ENCODE measurements around the gene SPEM2. TPM values are rescaled to one million over a fixed set of nuclear protein-coding genes. Genes with fewer than 3 reads are reported as not detected.
"Not testable (repeated sequence)": the region's sequence is repeated elsewhere in the genome, so short reads cannot be mapped to it uniquely, and the experiment has no call there.

SPEM2 gene
- total and polyA plus RNA-seq, 2 of the 4 experiments (the other 2 are of a cell fraction), result not detected

DNA sequence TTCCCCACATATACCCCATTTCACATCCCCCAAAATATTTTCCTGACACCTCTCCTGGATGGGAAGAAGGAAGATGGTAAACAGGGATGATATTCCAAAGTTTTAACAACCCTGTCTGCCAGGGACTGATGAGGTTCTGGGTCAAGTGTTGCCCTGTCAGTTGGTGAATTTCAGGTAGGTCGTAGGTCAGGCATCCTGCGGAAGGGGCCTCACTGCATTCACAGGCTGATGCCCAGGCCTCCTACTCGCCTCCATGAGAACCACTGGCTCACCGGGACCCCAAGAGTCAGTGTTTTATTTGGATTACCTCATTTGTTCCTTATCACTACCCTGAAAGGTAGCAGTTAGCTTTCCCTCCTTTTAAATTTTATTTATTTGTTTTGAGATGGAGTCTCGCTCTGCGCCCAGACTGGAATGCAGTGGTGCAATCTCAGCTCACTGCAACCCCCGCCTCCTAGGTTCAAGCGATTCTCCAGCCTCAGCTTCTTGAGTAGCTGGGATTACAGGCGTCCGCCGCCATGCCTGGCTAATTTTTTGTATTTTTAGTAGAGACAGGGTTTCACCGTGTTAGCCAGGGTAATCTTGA is 43.5 kb downstream of the SPEM2 start:
- Histone ChIP-seq H4K8ac (ENCODE audit: low read depth in 2 of 2, low read length in 2 of 2) (no peak overlapping the region), H3K4ac (ENCODE audit: low read depth, low read length) (no peak overlapping the region), H2BK15ac (ENCODE audit: low read depth, low read length) (no peak overlapping the region), H3K27ac (ENCODE audit: insufficient read depth, low read length) (no peak overlapping the region), H2AFZ (replicated peaks; ENCODE audit: low read length, poor library complexity) (no peak overlapping the region), H4K91ac (ENCODE audit: insufficient read depth, low read depth, low read length) (no peak overlapping the region), H3K56ac (ENCODE audit: extremely low read depth, insufficient read depth, low read length) (no peak overlapping the region), H3K36me3 (ENCODE audit: control insufficient read depth, insufficient read depth, low read length) (peaks cover 23% of the 10 kb centered on the region), H3K18ac (ENCODE audit: low read depth, low read length) (no peak overlapping the region), H2BK120ac (ENCODE audit: low read depth, low read length) (no peak overlapping the region), H3K14ac (replicated peaks; ENCODE audit: low read depth, low read length) (no peak overlapping the region), H3K27me3 (ENCODE audit: control insufficient read depth, insufficient read depth, low read length) (no peaks in the 10 kb centered on the region), H3K4me1 (ENCODE audit: control insufficient read depth, insufficient read depth, low read length) (peaks cover 12% of the 10 kb centered on the region; the same call in 1 of the 2 replicates), H4K20me1 (ENCODE audit: insufficient read depth, low read length) (peaks cover 76% of the 10 kb centered on the region), H3K79me1 (ENCODE audit: low read depth in 1 of 2, low read length in 2 of 2) (peaks cover 9 to 79% of the 10 kb centered on the region in 2 experiments), H2BK20ac (ENCODE audit: low read depth, low read length) (no peak overlapping the region), H2AK9ac (replicated peaks; ENCODE audit: low read depth, low read length, poor library complexity) (peak overlapping the region; percentile 52), H3K9me1 (ENCODE audit: insufficient read depth, low read length) (peaks cover 27% of the 10 kb centered on the region), H2AK5ac (ENCODE audit: low read depth, low read length) (no peak overlapping the region), H3K4me3 (ENCODE audit: insufficient read depth, low read depth, low read length) (no peak overlapping the region), H3K4me2 (ENCODE audit: low read depth, low read length) (no peak overlapping the region), H3K9ac (ENCODE audit: low read depth, low read length) (no peak overlapping the region), H3K9me3 (ENCODE audit: control insufficient read depth, insufficient read depth, low read length) (no peaks in the 10 kb centered on the region), H2BK5ac (ENCODE audit: low read depth, low read length, poor library complexity, severe bottlenecking) (no peak overlapping the region), H4K5ac (ENCODE audit: low read depth, low read length) (no peak overlapping the region), H3K23ac (ENCODE audit: low read depth, low read length) (0 out of 2 replicates have a peak overlapping the region, but pooled peaks have one; percentile 15)
- WGBS, 2 experiments (ENCODE audit: extremely low coverage in 2 of 2, insufficient read length in 1 of 2), result 33% methylated on average over 4 of the region's 12 CpGs; no CpG with 5 or more reads in 1 of the 2 experiments
- ChIA-PET CTCF (no interaction called here), POLR2A (ENCODE audit: unreplicated experiment) (interaction anchor here (0.5 kb wide), 1 partner anchor 28 kb away, joined by 8 read pairs; no protein-coding TSS in a partner anchor)
- intact Hi-C loops (cut with micrococcal nuclease), result no loop called here
- BruUV-seq (replicated peaks), result no TSS peak
- DNase-seq (no peak), ATAC-seq (ENCODE audit: low read depth) (peak; percentile 40)
- peak; percentile 38 for TF ChIP-seq CEBPB (IDR thresholded peaks at IDR 0.05; ENCODE audit: low read depth, low read length)
- TF ChIP-seq, protein P1, sequence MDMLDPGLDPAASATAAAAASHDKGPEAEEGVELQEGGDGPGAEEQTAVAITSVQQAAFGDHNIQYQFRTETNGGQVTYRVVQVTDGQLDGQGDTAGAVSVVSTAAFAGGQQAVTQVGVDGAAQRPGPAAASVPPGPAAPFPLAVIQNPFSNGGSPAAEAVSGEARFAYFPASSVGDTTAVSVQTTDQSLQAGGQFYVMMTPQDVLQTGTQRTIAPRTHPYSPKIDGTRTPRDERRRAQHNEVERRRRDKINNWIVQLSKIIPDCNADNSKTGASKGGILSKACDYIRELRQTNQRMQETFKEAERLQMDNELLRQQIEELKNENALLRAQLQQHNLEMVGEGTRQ (IDR thresholded peaks at IDR 0.05; ENCODE audit: low read depth, low read length), result no peak
- dilution Hi-C loops (cut with HindIII; ENCODE audit: low sequenced_read_pairs, unreplicated experiment), result no loop called here
- in situ Hi-C loops (cut with MboI; ENCODE audit: low sequenced_read_pairs), result no loop called here

DNA sequence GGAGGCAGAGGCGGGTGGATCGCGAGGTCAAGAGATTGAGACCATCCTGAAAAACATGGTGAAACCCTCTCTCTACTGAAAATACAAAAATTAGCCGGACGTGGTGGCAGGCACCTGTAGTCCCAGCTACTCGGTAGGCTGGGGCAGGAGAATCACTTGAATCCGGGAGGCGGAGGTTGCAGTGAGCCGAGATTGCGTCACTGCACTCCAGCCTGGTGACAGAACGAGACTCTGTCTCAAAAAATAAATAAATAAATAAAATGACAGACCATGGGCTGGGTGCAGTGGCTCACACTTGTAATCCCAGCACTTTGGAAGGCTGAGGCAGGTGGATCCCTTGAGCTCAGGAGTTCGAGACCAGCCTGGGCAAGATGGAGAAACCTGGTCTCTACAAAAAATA is 44.4 kb downstream of the SPEM2 start:
- in situ Hi-C loops (cut with MboI; ENCODE audit: low sequenced_read_pairs); H2BK15ac ChIP-seq (ENCODE audit: low read depth, low read length); H3K27me3 ChIP-seq (ENCODE audit: control insufficient read depth, insufficient read depth, low read length); H2AK9ac ChIP-seq (replicated peaks; ENCODE audit: low read depth, low read length, poor library complexity); ATAC-seq (ENCODE audit: low read depth); H3K4me2 ChIP-seq (ENCODE audit: low read depth, low read length); BruUV-seq (replicated peaks); H4K91ac ChIP-seq (ENCODE audit: insufficient read depth, low read depth, low read length); H3K23ac ChIP-seq (ENCODE audit: low read depth, low read length); H2AFZ ChIP-seq (replicated peaks; ENCODE audit: low read length, poor library complexity); H4K8ac ChIP-seq (ENCODE audit: low read depth in 2 of 2, low read length in 2 of 2); intact Hi-C loops (cut with micrococcal nuclease); H3K14ac ChIP-seq (replicated peaks; ENCODE audit: low read depth, low read length); H2BK20ac ChIP-seq (ENCODE audit: low read depth, low read length); H3K9me3 ChIP-seq (ENCODE audit: control insufficient read depth, insufficient read depth, low read length); H3K18ac ChIP-seq (ENCODE audit: low read depth, low read length); H2BK120ac ChIP-seq (ENCODE audit: low read depth, low read length); DNase-seq; H3K27ac ChIP-seq (ENCODE audit: insufficient read depth, low read length); H3K4me3 ChIP-seq (ENCODE audit: insufficient read depth, low read depth, low read length); dilution Hi-C loops (cut with HindIII; ENCODE audit: low sequenced_read_pairs, unreplicated experiment); H3K4ac ChIP-seq (ENCODE audit: low read depth, low read length); H2AK5ac ChIP-seq (ENCODE audit: low read depth, low read length); POLR2A ChIA-PET (ENCODE audit: unreplicated experiment); H4K5ac ChIP-seq (ENCODE audit: low read depth, low read length); H3K9ac ChIP-seq (ENCODE audit: low read depth, low read length); H3K56ac ChIP-seq (ENCODE audit: extremely low read depth, insufficient read depth, low read length); H2BK5ac ChIP-seq (ENCODE audit: low read depth, low read length, poor library complexity, severe bottlenecking): not testable (repeated sequence)
- H3K9me1 ChIP-seq (ENCODE audit: insufficient read depth, low read length), result peaks cover 33% of the 10 kb centered on the region
- H3K4me1 ChIP-seq (ENCODE audit: control insufficient read depth, insufficient read depth, low read length), result peaks cover 12% of the 10 kb centered on the region; the same call in 1 of the 2 replicates
- peaks cover 21% of the 10 kb centered on the region for H3K36me3 ChIP-seq (ENCODE audit: control insufficient read depth, insufficient read depth, low read length)
- no CpG with 5 or more reads among the region's 12 CpGs for WGBS, 2 experiments (ENCODE audit: extremely low coverage in 2 of 2, insufficient read length in 1 of 2)
- H4K20me1 ChIP-seq (ENCODE audit: insufficient read depth, low read length), result peaks cover 85% of the 10 kb centered on the region
- H3K79me1 ChIP-seq (ENCODE audit: low read depth in 1 of 2, low read length in 2 of 2), result peaks cover 9 to 83% of the 10 kb centered on the region in 2 experiments
- CTCF ChIA-PET, result interaction anchor here (0.7 kb wide), 1 partner anchor 154 kb away, joined by 3 read pairs; no protein-coding TSS in a partner anchor
